SU-DHL-6 (cell line): ENCODE measurements around the gene COL1A1.

Source experiments
- H2AFZ ChIP-seq: fragments of 200-600 bp; sonication (generic); 2 replicates; pipeline ENCODE4 v1.6.1; 2014; ENCODE audit warnings: low read depth, mild to moderate bottlenecking, moderate library complexity, mixed read lengths, antibody characterized with exemption, low read length; ENCODE audit not compliant: severe bottlenecking
- H3F3A ChIP-seq: fragments of 200-600 bp; shearing (Covaris generic); 2 replicates; pipeline ENCODE4 v1.6.0; 2016; ENCODE audit warnings: antibody characterized with exemption, mild to moderate bottlenecking; ENCODE audit not compliant: insufficient read depth
- H3K27ac ChIP-seq: fragments of 200-600 bp; sonication (generic); 2 replicates; pipeline ENCODE4 v1.5.1; 2016; ENCODE audit warnings: low read depth, mild to moderate bottlenecking, low read length, moderate library complexity, mixed read lengths
- H3K27me3 ChIP-seq: fragments of 200-600 bp; sonication (generic), shearing (Covaris generic); 2 replicates; pipeline ENCODE4 v1.6.0; 2014; ENCODE audit warnings: mild to moderate bottlenecking, low read length
- H3K36me3 ChIP-seq: fragments of 200-600 bp; sonication (generic); 2 replicates; pipeline ENCODE4 v1.6.1; 2014; ENCODE audit warnings: mild to moderate bottlenecking, low read length, mixed read lengths
- H3K4me2 ChIP-seq: fragments of 300-600, 200-600 bp; shearing (Covaris generic), sonication (generic); 2 replicates; pipeline ENCODE4 v1.6.0; 2014; ENCODE audit warnings: low read length, low read depth, mild to moderate bottlenecking; ENCODE audit not compliant: poor library complexity, severe bottlenecking
- H3K4me3 ChIP-seq: fragments of 200-600 bp; sonication (generic); 2 replicates; pipeline ENCODE4 v1.5.1; 2014; ENCODE audit warnings: antibody characterized with exemption, low read length, mild to moderate bottlenecking, mixed read lengths; ENCODE audit not compliant: insufficient read depth, poor library complexity, severe bottlenecking
- H3K79me2 ChIP-seq: fragments of 200-600 bp; sonication (generic); 2 replicates; pipeline ENCODE4 v1.6.1; 2014; ENCODE audit warnings: mild to moderate bottlenecking, low read length, moderate library complexity; ENCODE audit not compliant: insufficient read depth
- H3K9ac ChIP-seq: fragments of 200-600 bp; sonication (generic); 2 replicates; pipeline ENCODE4 v1.7.0; 2014; ENCODE audit warnings: mild to moderate bottlenecking, low read length
- H3K9me2 ChIP-seq: fragments of 200-600 bp; sonication (generic); replicated peaks from 2 replicates; pipeline ENCODE4 v1.6.1; 2014; ENCODE audit warnings: low read length; ENCODE audit not compliant: insufficient read depth
- H3K9me3 ChIP-seq: fragments of 200-600 bp; sonication (generic); 2 replicates; pipeline ENCODE4 v1.6.1; 2014; ENCODE audit warnings: low read length, mixed read lengths; ENCODE audit not compliant: insufficient read depth
- H4K20me1 ChIP-seq: fragments of 200-600 bp; sonication (generic); 2 replicates; pipeline ENCODE4 v1.6.1; 2014; ENCODE audit warnings: low read depth, mild to moderate bottlenecking, antibody characterized with exemption, low read length, moderate library complexity, mixed read lengths
- EZH2phosphoT487 ChIP-seq: fragments of 200-600 bp; sonication (generic), shearing (Covaris generic); conservative IDR thresholded peaks from 2 replicates; pipeline ENCODE4 v1.6.1; 2018; ENCODE audit warnings: mild to moderate bottlenecking, antibody characterized with exemption, low read length, moderate library complexity, mixed read lengths
- TF ChIP-seq, protein P1 (sequence below): fragments of 200-600 bp; sonication (generic); IDR thresholded peaks from one replicate; pipeline ENCODE4 v1.5.1; 2017; ENCODE audit warnings: antibody characterized with exemption, mild to moderate bottlenecking, low read length, moderate library complexity; ENCODE audit not compliant: insufficient read depth, poor library complexity, severe bottlenecking

The COL1A1 gene

GRCh38 chr17:50145532-50146229, 55.8 kb downstream of the COL1A1 start:
- peaks cover 40% of the 10 kb centered on the region for H3K79me2 ChIP-seq
- no peak overlapping the region for H3K9ac ChIP-seq
- no peak overlapping the region for H2AFZ ChIP-seq
- no peaks in the 10 kb centered on the region for H3K9me3 ChIP-seq
- no peaks in the 10 kb centered on the region for H4K20me1 ChIP-seq
- no peaks in the 10 kb centered on the region; the same call in 1 of the 2 replicates for H3F3A ChIP-seq
- H3K27ac ChIP-seq, result no peak overlapping the region
- no peak overlapping the region for H3K4me3 ChIP-seq
- no peaks in the 10 kb centered on the region for H3K36me3 ChIP-seq
- no peaks in the 10 kb centered on the region for H3K27me3 ChIP-seq
- no peak overlapping the region for H3K4me2 ChIP-seq
- H3K9me2 ChIP-seq, result no peaks in the 10 kb centered on the region
- TF ChIP-seq EZH2phosphoT487, result no peak
- TF ChIP-seq, protein P1, sequence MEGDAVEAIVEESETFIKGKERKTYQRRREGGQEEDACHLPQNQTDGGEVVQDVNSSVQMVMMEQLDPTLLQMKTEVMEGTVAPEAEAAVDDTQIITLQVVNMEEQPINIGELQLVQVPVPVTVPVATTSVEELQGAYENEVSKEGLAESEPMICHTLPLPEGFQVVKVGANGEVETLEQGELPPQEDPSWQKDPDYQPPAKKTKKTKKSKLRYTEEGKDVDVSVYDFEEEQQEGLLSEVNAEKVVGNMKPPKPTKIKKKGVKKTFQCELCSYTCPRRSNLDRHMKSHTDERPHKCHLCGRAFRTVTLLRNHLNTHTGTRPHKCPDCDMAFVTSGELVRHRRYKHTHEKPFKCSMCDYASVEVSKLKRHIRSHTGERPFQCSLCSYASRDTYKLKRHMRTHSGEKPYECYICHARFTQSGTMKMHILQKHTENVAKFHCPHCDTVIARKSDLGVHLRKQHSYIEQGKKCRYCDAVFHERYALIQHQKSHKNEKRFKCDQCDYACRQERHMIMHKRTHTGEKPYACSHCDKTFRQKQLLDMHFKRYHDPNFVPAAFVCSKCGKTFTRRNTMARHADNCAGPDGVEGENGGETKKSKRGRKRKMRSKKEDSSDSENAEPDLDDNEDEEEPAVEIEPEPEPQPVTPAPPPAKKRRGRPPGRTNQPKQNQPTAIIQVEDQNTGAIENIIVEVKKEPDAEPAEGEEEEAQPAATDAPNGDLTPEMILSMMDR, result no peak

- Histone ChIP-seq H3K9ac (no peak overlapping the region), H3K9me3 (no peaks in the 10 kb centered on the region), H3K27ac (no peak overlapping the region), H3K36me3 (no peaks in the 10 kb centered on the region), H3K9me2 (no peaks in the 10 kb centered on the region), H3K79me2 (peaks cover 35% of the 10 kb centered on the region), H4K20me1 (no peaks in the 10 kb centered on the region), H3K4me2 (no peak overlapping the region), H3K27me3 (no peaks in the 10 kb centered on the region), H3K4me3 (no peak overlapping the region), H2AFZ (no peak overlapping the region), H3F3A (no peaks in the 10 kb centered on the region; the same call in 1 of the 2 replicates)
- TF ChIP-seq, protein P1, result no peak
- TF ChIP-seq EZH2phosphoT487, result no peak
Measured at GRCh38 chr17:50144845-50145531, 56.4 kb downstream of the COL1A1 start.

GRCh38 chr17:50144355-50144754, 57.1 kb downstream of the COL1A1 start:
- Histone ChIP-seq H3K4me3 (no peak overlapping the region), H3K79me2 (peaks cover 30% of the 10 kb centered on the region), H3K9me3 (no peaks in the 10 kb centered on the region), H3K9me2 (no peaks in the 10 kb centered on the region), H3K36me3 (peaks cover 3% of the 10 kb centered on the region; the same call in 1 of the 2 replicates), H3K27me3 (no peaks in the 10 kb centered on the region), H4K20me1 (no peaks in the 10 kb centered on the region), H3K9ac (no peak overlapping the region), H2AFZ (no peak overlapping the region), H3K27ac (no peak overlapping the region), H3F3A (no peaks in the 10 kb centered on the region; the same call in 1 of the 2 replicates), H3K4me2 (no peak overlapping the region)
- no peak for TF ChIP-seq EZH2phosphoT487
- TF ChIP-seq, protein P1, result no peak
